Epidermal melanocyte (primary cell): Measurements from ENCODE around the gene WIPI1.
"Not testable (repeated sequence)": the region's sequence is repeated elsewhere in the genome, so short reads cannot be mapped to it uniquely, and the experiment has no call there.

Source experiments
- DNase-seq: peaks from one replicate; pipeline ENCODE4 v3.0.0; 2011; ENCODE audit warnings: low spot score; ENCODE audit not compliant: insufficient read length

Gene WIPI1

GRCh38 chr17:68417317-68417716, 40.0 kb downstream of the WIPI1 start:
- DNase-seq: no peak

- DNase-seq: not testable (repeated sequence)
Observed at GRCh38 chr17:68414901-68415300, 42.4 kb downstream of the WIPI1 start.

- not testable (repeated sequence) for DNase-seq
Observed at GRCh38 chr17:68413597-68414560, 43.4 kb downstream of the WIPI1 start.

GRCh38 chr17:68407656-68408055, 49.6 kb downstream of the WIPI1 start:
- not testable (repeated sequence) for DNase-seq

- not testable (repeated sequence) for DNase-seq
Observed at GRCh38 chr17:68403837-68404236, 53.5 kb downstream of the WIPI1 start.

- no peak for DNase-seq
Observed at GRCh38 chr17:68403122-68403521, 54.2 kb downstream of the WIPI1 start.

GRCh38 chr17:68401288-68401687, 56.0 kb downstream of the WIPI1 start:
- no peak for DNase-seq

- no peak for DNase-seq
Observed at GRCh38 chr17:68400404-68400735, 56.9 kb downstream of the WIPI1 start.

- DNase-seq: peak; percentile 37
Observed at GRCh38 chr17:68399638-68400403, 57.5 kb downstream of the WIPI1 start.

GRCh38 chr17:68398691-68399637, 58.3 kb downstream of the WIPI1 start:
- peak; percentile 90 for DNase-seq

- no peak for DNase-seq
Observed at GRCh38 chr17:68397108-68397536, 60.2 kb downstream of the WIPI1 start.

- no peak for DNase-seq
Observed at GRCh38 chr17:68396226-68397107, 60.8 kb downstream of the WIPI1 start.

GRCh38 chr17:68394608-68395331, 62.5 kb downstream of the WIPI1 start:
- no peak for DNase-seq

- no peak for DNase-seq
Observed at GRCh38 chr17:68391561-68392268, 65.6 kb downstream of the WIPI1 start.

GRCh38 chr17:68390888-68391545, 66.3 kb downstream of the WIPI1 start:
- no peak for DNase-seq

GRCh38 chr17:68389041-68389440, 68.3 kb downstream of the WIPI1 start:
- no peak for DNase-seq

- DNase-seq: no peak
Observed at GRCh38 chr17:68387435-68388218, 69.7 kb downstream of the WIPI1 start.
